GM19025 (cell line): Measurements from ENCODE around the gene ZBTB8A.
A peak's percentile ranks its signal among the peaks of the same experiment; 100 is the strongest.
"Not testable (repeated sequence)": the region's sequence is repeated elsewhere in the genome, so short reads cannot be mapped to it uniquely, and the experiment has no call there.

Source experiments
- ATAC-seq: cut with Tn5 transposase; IDR thresholded peaks from one replicate; pipeline ENCODE4 v1.9.1; 2021; ENCODE audit warnings: mild to moderate bottlenecking, low read depth, moderate library complexity; ENCODE audit not compliant: unreplicated experiment

Gene ZBTB8A

GRCh38 chr1:32618673-32619221 lies 79.5 kb downstream of the ZBTB8A start:
- no peak for ATAC-seq

- peak; percentile 71 for ATAC-seq
These were observed 80.7 kb downstream of the ZBTB8A start for GRCh38 chr1:32619701-32620485.

GRCh38 chr1:32622205-32622604 lies 83.0 kb downstream of the ZBTB8A start:
- no peak for ATAC-seq

- no peak for ATAC-seq
These were observed 83.8 kb downstream of the ZBTB8A start for GRCh38 chr1:32622806-32623681.

GRCh38 chr1:32623775-32624174 lies 84.5 kb downstream of the ZBTB8A start:
- ATAC-seq, result no peak

GRCh38 chr1:32626176-32626575 lies 86.9 kb downstream of the ZBTB8A start:
- no peak for ATAC-seq

GRCh38 chr1:32627596-32628162 lies 88.5 kb downstream of the ZBTB8A start:
- ATAC-seq, result peak; percentile 68

GRCh38 chr1:32630173-32630572 lies 90.9 kb downstream of the ZBTB8A start:
- ATAC-seq, result not testable (repeated sequence)

GRCh38 chr1:32632829-32633228 lies 93.6 kb downstream of the ZBTB8A start:
- no peak for ATAC-seq

- no peak for ATAC-seq
These were observed 96.5 kb downstream of the ZBTB8A start for GRCh38 chr1:32635508-32636277.

GRCh38 chr1:32636914-32637645 lies 97.9 kb downstream of the ZBTB8A start:
- ATAC-seq, result no peak

GRCh38 chr1:32639489-32640075 lies 100.4 kb downstream of the ZBTB8A start:
- ATAC-seq, result no peak

GRCh38 chr1:32642292-32642827 lies 103.1 kb downstream of the ZBTB8A start:
- ATAC-seq, result not testable (repeated sequence)

- ATAC-seq, result no peak
These were observed 105.2 kb downstream of the ZBTB8A start for GRCh38 chr1:32644426-32644825.

- no peak for ATAC-seq
These were observed 108.3 kb downstream of the ZBTB8A start for GRCh38 chr1:32647308-32648134.

- peak; percentile 48 for ATAC-seq
These were observed 111.1 kb downstream of the ZBTB8A start, which contains the start of gene ZBTB8OS for GRCh38 chr1:32650248-32650751. ZBTB8OS (minus strand) TSS chr1:32650550; CDS start chr1:32650529, 21 bp downstream.

GRCh38 chr1:32650752-32651460 lies 111.7 kb downstream of the ZBTB8A start, which contains the start of gene RBBP4:
RBBP4 (plus strand) TSS chr1:32651208; CDS start chr1:32651307, 99 bp downstream.
- peak; percentile 84 for ATAC-seq
